NAMALWA (cell line): ENCODE data around the gene NEURL1B.

Source experiments
- DNase-seq: peaks from one replicate; pipeline ENCODE4 v3.0.0-alpha.2; 2015; ENCODE audit warnings: low spot score

NEURL1B gene

GRCh38 chr5:172715931-172716682 is 75.0 kb downstream of the NEURL1B start:
- DNase-seq, result no peak

- DNase-seq, result peak; percentile 82
Observed at GRCh38 chr5:172716796-172717313, 75.8 kb downstream of the NEURL1B start.

GRCh38 chr5:172717481-172718195 is 76.6 kb downstream of the NEURL1B start:
- DNase-seq, result no peak

- no peak for DNase-seq
Observed at GRCh38 chr5:172718527-172719114, 77.6 kb downstream of the NEURL1B start.

GRCh38 chr5:172719211-172719610 is 78.1 kb downstream of the NEURL1B start:
- no peak for DNase-seq

- DNase-seq, result no peak
Observed at GRCh38 chr5:172720655-172721054, 79.6 kb downstream of the NEURL1B start.

- DNase-seq, result no peak
Observed at GRCh38 chr5:172721455-172722326, 80.6 kb downstream of the NEURL1B start.

GRCh38 chr5:172722327-172722815 is 81.3 kb downstream of the NEURL1B start:
- no peak for DNase-seq

- DNase-seq, result no peak
Observed at GRCh38 chr5:172723508-172723907, 82.4 kb downstream of the NEURL1B start.

- no peak for DNase-seq
Observed at GRCh38 chr5:172724242-172725183, 83.5 kb downstream of the NEURL1B start.

GRCh38 chr5:172725273-172725672 is 84.2 kb downstream of the NEURL1B start:
- no peak for DNase-seq

- DNase-seq, result no peak
Observed at GRCh38 chr5:172725785-172726184, 84.7 kb downstream of the NEURL1B start.

GRCh38 chr5:172726966-172727365 is 85.9 kb downstream of the NEURL1B start:
- DNase-seq, result no peak

- no peak for DNase-seq
Observed at GRCh38 chr5:172727551-172727950, 86.5 kb downstream of the NEURL1B start.

- DNase-seq, result no peak
Observed at GRCh38 chr5:172728481-172729241, 87.6 kb downstream of the NEURL1B start.

- no peak for DNase-seq
Observed at GRCh38 chr5:172729588-172729987, 88.5 kb downstream of the NEURL1B start.

- no peak for DNase-seq
Observed at GRCh38 chr5:172730222-172730621, 89.2 kb downstream of the NEURL1B start.

- no peak for DNase-seq
Observed at GRCh38 chr5:172730981-172731679, 90.1 kb downstream of the NEURL1B start.

GRCh38 chr5:172731680-172732074 is 90.6 kb downstream of the NEURL1B start:
- no peak for DNase-seq
